Effector CD4-positive, alpha-beta T cell (primary cell): ENCODE results near the gene NSD2.
"Not testable (repeated sequence)": the region's sequence is repeated elsewhere in the genome, so short reads cannot be mapped to it uniquely, and the experiment has no call there.

Experiments
- DNase-seq: peaks from one replicate; pipeline ENCODE4 v3.0.0-alpha.2; 2020

Gene NSD2

GRCh38 chr4:1987721-1988326 lies 116.6 kb downstream of the NSD2 start:
- no peak for DNase-seq

- DNase-seq = no peak
Measured at GRCh38 chr4:1988327-1988724, 117.1 kb downstream of the NSD2 start.

GRCh38 chr4:1989533-1990347 lies 118.5 kb downstream of the NSD2 start:
- DNase-seq = no peak

- no peak for DNase-seq
Measured at GRCh38 chr4:1990348-1990645, 119.1 kb downstream of the NSD2 start.

GRCh38 chr4:1990676-1991075 lies 119.5 kb downstream of the NSD2 start:
- DNase-seq = no peak

- DNase-seq = no peak
Measured at GRCh38 chr4:1991087-1991486, 119.9 kb downstream of the NSD2 start.

GRCh38 chr4:1991596-1992434 lies 120.6 kb downstream of the NSD2 start:
- DNase-seq = no peak

GRCh38 chr4:1992468-1993168 lies 121.4 kb downstream of the NSD2 start:
- no peak for DNase-seq

GRCh38 chr4:1993169-1993516 lies 122.0 kb downstream of the NSD2 start:
- DNase-seq = no peak

GRCh38 chr4:1993718-1994516 lies 122.7 kb downstream of the NSD2 start:
- not testable (repeated sequence) for DNase-seq

- DNase-seq = no peak
Measured at GRCh38 chr4:1994938-1995337, 123.7 kb downstream of the NSD2 start.

GRCh38 chr4:1996866-1997611 lies 125.8 kb downstream of the NSD2 start:
- DNase-seq = no peak

GRCh38 chr4:1997712-1998111 lies 126.5 kb downstream of the NSD2 start:
- DNase-seq = no peak

GRCh38 chr4:1998296-1998695 lies 127.1 kb downstream of the NSD2 start:
- DNase-seq = no peak

GRCh38 chr4:1999308-1999707 lies 128.1 kb downstream of the NSD2 start:
- DNase-seq = not testable (repeated sequence)

- DNase-seq = not testable (repeated sequence)
Measured at GRCh38 chr4:2003361-2003760, 132.2 kb downstream of the NSD2 start.

GRCh38 chr4:2006367-2006766 lies 135.2 kb downstream of the NSD2 start:
- DNase-seq = no peak

GRCh38 chr4:2006956-2007653 lies 135.9 kb downstream of the NSD2 start:
- no peak for DNase-seq

- DNase-seq = no peak
Measured at GRCh38 chr4:2007804-2008670, 136.8 kb downstream of the NSD2 start.

GRCh38 chr4:2008671-2008920 lies 137.4 kb downstream of the NSD2 start:
- DNase-seq = no peak
